B cell (primary cell): ENCODE data around the gene MRAP2. TPM values are rescaled to one million over a fixed set of nuclear protein-coding genes. Genes with fewer than 3 reads are reported as not detected.
"Not testable (repeated sequence)": the region's sequence is repeated elsewhere in the genome, so short reads cannot be mapped to it uniquely, and the experiment has no call there.

Experiments used
- ATAC-seq: fragments of 200-7000 bp; cut with Tn5 transposase; one replicate; pipeline ENCODE4 v1.10.0; 2021; ENCODE audit warnings: low read depth, mild to moderate bottlenecking, moderate number of reproducible peaks, moderate library complexity
- CTCF ChIA-PET: fragments of 350-600 bp; sonication (Branson Sonifier 250); formaldehyde crosslinking; loops from one replicate; lab custom pipeline; 2021; ENCODE audit warnings: antibody characterized with exemption, inconsistent platforms; lab: Charles Lee
- POLR2A ChIA-PET: fragments of 350-600 bp; sonication (Branson Sonifier 250); formaldehyde crosslinking; loops from one replicate; lab custom pipeline; 2021; ENCODE audit warnings: antibody characterized with exemption; lab: Charles Lee
- DNase-seq: peaks from one replicate; pipeline ENCODE4 v3.0.0; 2013
- H2AFZ ChIP-seq: 2 replicates; pipeline ENCODE4 v1.6.1; 2012; ENCODE audit warnings: mild to moderate bottlenecking, low read depth, low read length; ENCODE audit not compliant: insufficient read depth, poor library complexity, severe bottlenecking
- H3K27ac ChIP-seq, 2 donors: 1 replicate in 1 of 2; 2 replicates in 1 of 2; pipeline ENCODE4 v1.5.1; 2012 to 2013; ENCODE audit warnings: low read length in 2 of 2, mild to moderate bottlenecking in 2 of 2, moderate library complexity in 1 of 2
- H3K27me3 ChIP-seq, 4 experiments: fragments of 200-600 bp in 1 of 4; sonication (generic) in 1 of 4; replicated peaks in 1 of 4; 1 replicate in 2 of 4; 2 replicates in 2 of 4; pipeline versions ENCODE4 v1.6.1 to v1.7.0; 2013 to 2016; ENCODE audit warnings: low read length in 3 of 4, mild to moderate bottlenecking in 2 of 4, mixed read lengths in 1 of 4, moderate library complexity in 1 of 4; ENCODE audit not compliant: insufficient read depth in 4 of 4, control insufficient read depth in 3 of 4; ENCODE audit errors: control extremely low read depth in 1 of 4
- H3K36me3 ChIP-seq, 2 experiments: replicated peaks in 1 of 2; 1 replicate in 1 of 2; 2 replicates in 1 of 2; pipeline versions ENCODE4 v1.6.1 to v1.7.1; 2013; ENCODE audit warnings: low read length in 1 of 2; ENCODE audit not compliant: insufficient read depth in 2 of 2, control insufficient read depth in 1 of 2; ENCODE audit errors: control extremely low read depth in 1 of 2, extremely low read depth in 1 of 2
- H3K4me1 ChIP-seq, 2 donors: fragments of 200-600 bp in 1 of 2; sonication (generic) in 1 of 2; 1 replicate in 1 of 2; 2 replicates in 1 of 2; pipeline versions ENCODE4 v1.5.1 to v1.6.1; 2013 to 2017; ENCODE audit warnings: low read length in 2 of 2; ENCODE audit not compliant: control insufficient read depth in 2 of 2, insufficient read depth in 2 of 2
- H3K4me2 ChIP-seq: replicated peaks from 2 replicates; pipeline ENCODE3; 2012; ENCODE audit warnings: mild to moderate bottlenecking, low read depth, low read length; ENCODE audit not compliant: poor library complexity, severe bottlenecking
- H3K4me3 ChIP-seq, 5 experiments: fragments of 200-600 bp in 1 of 5; sonication (generic) in 1 of 5; 1 replicate in 3 of 5; 2 replicates in 2 of 5; pipeline versions ENCODE4 v1.5.1 to v1.7.0; 2011 to 2016; ENCODE audit warnings: low read length in 4 of 5, mild to moderate bottlenecking in 4 of 5, low read depth in 2 of 5, control low read depth in 1 of 5, moderate library complexity in 1 of 5; ENCODE audit not compliant: insufficient read depth in 1 of 5; ENCODE audit errors: control extremely low read depth in 1 of 5, extremely low read depth in 1 of 5
- H3K79me2 ChIP-seq: fragments of 200-600 bp; sonication (generic); one replicate; pipeline ENCODE4 v1.6.0; 2016; ENCODE audit warnings: low read length; ENCODE audit not compliant: control insufficient read depth, insufficient read depth
- H3K9ac ChIP-seq: fragments of 200-600 bp; sonication (generic); 2 replicates; pipeline ENCODE4 v1.6.1; 2017; ENCODE audit warnings: mild to moderate bottlenecking, low read length, moderate library complexity
- H3K9me3 ChIP-seq, 3 donors: one replicate each; pipeline versions ENCODE4 v1.6.1 to v1.7.1; 2013; ENCODE audit warnings: low read length in 2 of 3; ENCODE audit not compliant: control insufficient read depth in 2 of 3, insufficient read depth in 1 of 3; ENCODE audit errors: control extremely low read depth in 1 of 3
- H4K20me1 ChIP-seq: 2 replicates; pipeline ENCODE4 v1.6.0; 2012; ENCODE audit warnings: mild to moderate bottlenecking, low read length; ENCODE audit not compliant: insufficient read depth, control insufficient read depth, poor library complexity, severe bottlenecking
- H3K27ac Mint-ChIP-seq: one replicate; pipeline ENCODE4 v1.8.0; 2021; ENCODE audit warnings: mixed read lengths
- H3K27me3 Mint-ChIP-seq: one replicate; pipeline ENCODE4 v1.8.0; 2021; ENCODE audit warnings: mixed read lengths
- H3K4me1 Mint-ChIP-seq: one replicate; pipeline ENCODE4 v1.8.0; 2021; ENCODE audit warnings: mixed read lengths
- H3K4me3 Mint-ChIP-seq: one replicate; pipeline ENCODE4 v1.8.0; 2021; ENCODE audit warnings: mixed read lengths
- H3K9me3 Mint-ChIP-seq: one replicate; pipeline ENCODE4 v1.8.0; 2022; ENCODE audit warnings: mixed read lengths; ENCODE audit not compliant: insufficient read depth
- CTCF ChIP-seq: fragments of 200-600 bp; IDR thresholded peaks from one replicate; pipeline ENCODE4 v1.8.0; 2022; ENCODE audit warnings: antibody characterized with exemption, mild to moderate bottlenecking
- EZH2 ChIP-seq: IDR thresholded peaks from 2 replicates; pipeline ENCODE4 v1.6.1; 2012; ENCODE audit warnings: borderline replicate concordance, low read depth, mild to moderate bottlenecking, moderate library complexity, low read length; ENCODE audit not compliant: insufficient read depth, poor library complexity, severe bottlenecking
- WGBS: methylation state at CpG from one replicate; pipeline ENCODE4 v1.1.5; 2013; ENCODE audit warnings: missing lambda C conversion rate; ENCODE audit not compliant: insufficient coverage; 5-methylcytosine and 5-hydroxymethylcytosine counted together
- intact Hi-C: fragments of 100-400 bp; cut with micrococcal nuclease; formaldehyde crosslinking; loops from one replicate; pipeline ENCODE4 v1.10.0; 2022
- polyA plus RNA-seq: library from polyadenylated mRNA; depleted of rRNA; stranded (reverse); fragments of >200 nt; gene quantifications from 2 replicates; pipeline ENCODE4 v1.2.3, GENCODE V29; 2012
- total RNA-seq, 2 donors: library from RNA; stranded (reverse); fragments of 120-200 nt in 1 of 2; gene quantifications; 1 replicate in 1 of 2; 2 replicates in 1 of 2; pipeline versions ENCODE4 v1.2.3 to v1.2.4, GENCODE V29; 2013 to 2022

MRAP2 gene
- total and polyA plus RNA-seq, 2 donors (not counting 1 experiment from before 2014, with no cell fraction given), result not detected

GRCh38 chr6:84081222-84081621, 47.6 kb downstream of the MRAP2 start:
- peaks cover 15% of the 10 kb centered on the region for H3K27me3 Mint-ChIP-seq
- POLR2A ChIA-PET, result no interaction called here

GRCh38 chr6:84082689-84083265, 49.2 kb downstream of the MRAP2 start:
- Mint-ChIP-seq H3K4me3 (no peak overlapping the region), H3K9me3 (no peaks in the 10 kb centered on the region), H3K27ac (no peak overlapping the region), H3K27me3 (peaks cover 11% of the 10 kb centered on the region), H3K4me1 (no peaks in the 10 kb centered on the region)
- Histone ChIP-seq H2AFZ (no peak overlapping the region), H3K36me3 (no peaks in the 10 kb centered on the region), H3K27ac (no peak overlapping the region), H3K4me2 (no peak overlapping the region), H3K9me3 (no peaks in the 10 kb centered on the region), H3K27me3 (no peaks in the 10 kb centered on the region), H3K9ac (no peak overlapping the region), H4K20me1 (no peaks in the 10 kb centered on the region), H3K4me3 (no peak overlapping the region), H3K79me2 (no peaks in the 10 kb centered on the region), H3K4me1 (no peaks in the 10 kb centered on the region)
- WGBS, result 83% methylated on average over 7 of the region's 11 CpGs
- no peak for DNase-seq
- TF ChIP-seq CTCF (no peak), EZH2 (no peak)
- POLR2A ChIA-PET, result no interaction called here
- CTCF ChIA-PET, result no interaction called here
- intact Hi-C loops, result no loop called here
- no peak for ATAC-seq

More at GRCh38 chr6:84081222-84081621, 47.6 kb downstream of the MRAP2 start:
- Histone ChIP-seq H3K27me3 (no peaks in the 10 kb centered on the region), H3K9ac (no peak overlapping the region), H3K4me2 (no peak overlapping the region), H4K20me1 (no peaks in the 10 kb centered on the region), H3K36me3 (no peaks in the 10 kb centered on the region), H3K79me2 (no peaks in the 10 kb centered on the region), H2AFZ (no peak overlapping the region), H3K9me3 (no peaks in the 10 kb centered on the region), H3K4me3 (no peak overlapping the region), H3K4me1 (no peaks in the 10 kb centered on the region), H3K27ac (no peak overlapping the region)
- DNase-seq (no peak), ATAC-seq (no peak)
- TF ChIP-seq EZH2 (no peak), CTCF (no peak)
- CTCF ChIA-PET, result no interaction called here
- Mint-ChIP-seq H3K4me1 (no peaks in the 10 kb centered on the region), H3K4me3 (no peak overlapping the region), H3K9me3 (no peaks in the 10 kb centered on the region), H3K27ac (no peak overlapping the region)
- intact Hi-C loops, result no loop called here
- no CpG with 5 or more reads among the region's 2 CpGs for WGBS

GRCh38 chr6:84084705-84085104, 51.1 kb downstream of the MRAP2 start:
- DNase-seq, CTCF ChIA-PET, H4K20me1 ChIP-seq, H3K36me3 ChIP-seq, H3K4me1 ChIP-seq, H2AFZ ChIP-seq, H3K27me3 ChIP-seq, H3K4me3 ChIP-seq, H3K9me3 ChIP-seq, intact Hi-C loops, H3K27ac Mint-ChIP-seq, POLR2A ChIA-PET, H3K4me3 Mint-ChIP-seq, ATAC-seq, H3K27ac ChIP-seq, H3K9ac ChIP-seq, H3K4me2 ChIP-seq, H3K79me2 ChIP-seq, H3K4me1 Mint-ChIP-seq, H3K9me3 Mint-ChIP-seq: not testable (repeated sequence)
- H3K27me3 Mint-ChIP-seq, result peaks cover 11% of the 10 kb centered on the region
